Neuron (in vitro differentiated cells): Measurements from ENCODE around the gene PDE8B.

ENCODE experiments used
- H2AFZ ChIP-seq: one replicate; pipeline ENCODE4 v1.6.1; 2013; ENCODE audit warnings: low read depth, mild to moderate bottlenecking, inconsistent platforms, low read length, moderate library complexity
- H3K27me3 ChIP-seq: one replicate; pipeline ENCODE4 v1.6.1; 2013; ENCODE audit warnings: low read length; ENCODE audit not compliant: insufficient read depth
- H3K36me3 ChIP-seq: one replicate; pipeline ENCODE4 v1.6.1; 2013; ENCODE audit warnings: low read length; ENCODE audit not compliant: insufficient read depth
- H3K4me1 ChIP-seq: one replicate; pipeline ENCODE4 v1.6.1; 2013; ENCODE audit warnings: low read length; ENCODE audit not compliant: insufficient read depth
- H3K4me3 ChIP-seq: 2 replicates; pipeline ENCODE4 v1.5.1; 2013; ENCODE audit warnings: mild to moderate bottlenecking, low read length, moderate library complexity
- H3K9me3 ChIP-seq: one replicate; pipeline ENCODE4 v1.6.1; 2013; ENCODE audit warnings: low read length

PDE8B gene

GRCh38 chr5:77294185-77294584 is 83.7 kb downstream of the PDE8B start:
- Histone ChIP-seq H3K4me3 (no peak overlapping the region), H3K36me3 (no peaks in the 10 kb centered on the region), H3K27me3 (peaks cover 3% of the 10 kb centered on the region), H3K4me1 (no peaks in the 10 kb centered on the region), H3K9me3 (no peaks in the 10 kb centered on the region), H2AFZ (no peak overlapping the region)

GRCh38 chr5:77295863-77296378 is 85.4 kb downstream of the PDE8B start:
- Histone ChIP-seq H2AFZ (no peak overlapping the region), H3K9me3 (no peaks in the 10 kb centered on the region), H3K4me1 (no peaks in the 10 kb centered on the region), H3K4me3 (no peak overlapping the region), H3K27me3 (peaks cover 3% of the 10 kb centered on the region), H3K36me3 (no peaks in the 10 kb centered on the region)

- H3K36me3 ChIP-seq: no peaks in the 10 kb centered on the region
- no peaks in the 10 kb centered on the region for H3K27me3 ChIP-seq
- H2AFZ ChIP-seq: no peak overlapping the region
- H3K9me3 ChIP-seq: no peaks in the 10 kb centered on the region
- H3K4me1 ChIP-seq: no peaks in the 10 kb centered on the region
- no peak overlapping the region for H3K4me3 ChIP-seq
These were observed 87.7 kb downstream of the PDE8B start for GRCh38 chr5:77298146-77298545.

- Histone ChIP-seq H3K27me3 (no peaks in the 10 kb centered on the region), H2AFZ (no peak overlapping the region), H3K4me1 (no peaks in the 10 kb centered on the region), H3K36me3 (no peaks in the 10 kb centered on the region), H3K9me3 (no peaks in the 10 kb centered on the region), H3K4me3 (no peak overlapping the region)
These were observed 90.0 kb downstream of the PDE8B start for GRCh38 chr5:77300451-77300850.

- no peak overlapping the region for H3K4me3 ChIP-seq
- H2AFZ ChIP-seq: no peak overlapping the region
- H3K9me3 ChIP-seq: no peaks in the 10 kb centered on the region
- no peaks in the 10 kb centered on the region for H3K36me3 ChIP-seq
- no peaks in the 10 kb centered on the region for H3K27me3 ChIP-seq
- no peaks in the 10 kb centered on the region for H3K4me1 ChIP-seq
These were observed 91.0 kb downstream of the PDE8B start for GRCh38 chr5:77301447-77301883.

GRCh38 chr5:77302247-77302646 is 91.8 kb downstream of the PDE8B start:
- H3K4me1 ChIP-seq: no peaks in the 10 kb centered on the region
- no peak overlapping the region for H3K4me3 ChIP-seq
- H3K36me3 ChIP-seq: no peaks in the 10 kb centered on the region
- H3K27me3 ChIP-seq: no peaks in the 10 kb centered on the region
- H3K9me3 ChIP-seq: no peaks in the 10 kb centered on the region
- no peak overlapping the region for H2AFZ ChIP-seq

- H3K4me1 ChIP-seq: no peaks in the 10 kb centered on the region
- no peaks in the 10 kb centered on the region for H3K9me3 ChIP-seq
- H3K27me3 ChIP-seq: no peaks in the 10 kb centered on the region
- no peak overlapping the region for H2AFZ ChIP-seq
- no peak overlapping the region for H3K4me3 ChIP-seq
- H3K36me3 ChIP-seq: no peaks in the 10 kb centered on the region
These were observed 92.2 kb downstream of the PDE8B start for GRCh38 chr5:77302653-77303052.

GRCh38 chr5:77304388-77304787 is 93.9 kb downstream of the PDE8B start:
- H3K27me3 ChIP-seq: peaks cover 3% of the 10 kb centered on the region
- no peak overlapping the region for H3K4me3 ChIP-seq
- H3K36me3 ChIP-seq: no peaks in the 10 kb centered on the region
- no peaks in the 10 kb centered on the region for H3K4me1 ChIP-seq
- no peaks in the 10 kb centered on the region for H3K9me3 ChIP-seq
- H2AFZ ChIP-seq: no peak overlapping the region

- Histone ChIP-seq H3K36me3 (no peaks in the 10 kb centered on the region), H3K4me1 (no peaks in the 10 kb centered on the region), H2AFZ (no peak overlapping the region), H3K9me3 (no peaks in the 10 kb centered on the region), H3K4me3 (no peak overlapping the region), H3K27me3 (peaks cover 3% of the 10 kb centered on the region)
These were observed 94.9 kb downstream of the PDE8B start for GRCh38 chr5:77305222-77305846.

- Histone ChIP-seq H3K4me1 (no peaks in the 10 kb centered on the region), H3K9me3 (no peaks in the 10 kb centered on the region), H3K36me3 (no peaks in the 10 kb centered on the region), H3K4me3 (no peak overlapping the region), H2AFZ (no peak overlapping the region), H3K27me3 (peaks cover 3% of the 10 kb centered on the region)
These were observed 95.5 kb downstream of the PDE8B start for GRCh38 chr5:77305956-77306355.

- Histone ChIP-seq H2AFZ (no peak overlapping the region), H3K4me1 (no peaks in the 10 kb centered on the region), H3K36me3 (no peaks in the 10 kb centered on the region), H3K4me3 (no peak overlapping the region), H3K27me3 (peaks cover 3% of the 10 kb centered on the region), H3K9me3 (no peaks in the 10 kb centered on the region)
These were observed 96.1 kb downstream of the PDE8B start for GRCh38 chr5:77306531-77306930.

GRCh38 chr5:77308154-77308960 is 97.9 kb downstream of the PDE8B start:
- H2AFZ ChIP-seq: no peak overlapping the region
- no peak overlapping the region for H3K4me3 ChIP-seq
- H3K36me3 ChIP-seq: no peaks in the 10 kb centered on the region
- peaks cover 3% of the 10 kb centered on the region for H3K27me3 ChIP-seq
- H3K4me1 ChIP-seq: no peaks in the 10 kb centered on the region
- no peaks in the 10 kb centered on the region for H3K9me3 ChIP-seq

- Histone ChIP-seq H3K9me3 (no peaks in the 10 kb centered on the region), H3K36me3 (no peaks in the 10 kb centered on the region), H3K4me1 (no peaks in the 10 kb centered on the region), H2AFZ (no peak overlapping the region), H3K4me3 (no peak overlapping the region), H3K27me3 (peaks cover 3% of the 10 kb centered on the region)
These were observed 98.7 kb downstream of the PDE8B start for GRCh38 chr5:77309140-77309539.
